GM12873 (cell line): ENCODE measurements around the gene GPS1.

Experiments
- TF ChIP-seq, protein P1 (sequence below): IDR thresholded peaks from 2 replicates; pipeline ENCODE4 v1.5.1; 2012; ENCODE audit warnings: low read depth, mild to moderate bottlenecking, moderate library complexity, low read length, control low read depth; ENCODE audit not compliant: insufficient read depth; ENCODE audit errors: missing control alignments

GPS1 gene

DNA sequence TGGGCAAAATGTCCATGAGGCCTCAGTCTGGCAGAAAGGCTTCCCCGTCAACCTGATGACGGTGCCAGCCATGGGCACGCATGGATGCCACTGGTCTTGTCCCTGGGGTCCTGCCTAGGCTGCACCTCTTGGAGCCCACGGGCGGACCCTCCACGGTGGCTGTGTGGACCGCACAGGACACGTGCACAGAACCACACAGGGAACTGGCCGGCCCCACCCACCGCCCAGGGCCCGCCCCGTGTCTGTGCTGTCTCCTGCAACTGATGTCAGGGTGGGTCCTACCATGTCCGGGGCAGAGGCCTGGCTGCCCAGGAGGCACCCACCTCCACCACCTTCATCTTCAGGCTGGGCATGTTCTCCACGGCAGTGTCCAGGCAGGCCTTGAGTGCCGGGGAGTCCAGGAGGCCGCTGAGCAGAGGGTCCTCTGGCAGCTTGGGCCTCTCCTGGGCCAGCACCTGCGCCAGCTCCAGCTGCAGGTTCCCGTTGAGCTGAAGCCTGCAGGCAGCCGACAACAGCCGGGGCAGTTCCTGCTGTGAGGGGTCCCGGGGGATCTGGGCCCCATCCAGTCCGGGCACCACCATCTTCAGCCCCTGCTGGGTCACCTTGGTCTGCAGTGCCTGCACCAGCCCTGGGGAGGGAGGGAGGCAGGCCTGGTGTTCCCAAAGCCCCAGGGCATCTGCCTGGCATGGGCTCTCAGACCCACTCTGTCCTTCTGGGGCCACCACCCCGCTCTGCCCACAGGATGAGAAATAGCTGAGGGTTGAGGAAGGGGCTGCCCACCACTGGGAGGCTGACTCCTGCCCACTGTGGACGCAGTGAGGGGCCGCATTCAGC, 34.5 kb downstream of the GPS1 start:
- TF ChIP-seq, protein P1, sequence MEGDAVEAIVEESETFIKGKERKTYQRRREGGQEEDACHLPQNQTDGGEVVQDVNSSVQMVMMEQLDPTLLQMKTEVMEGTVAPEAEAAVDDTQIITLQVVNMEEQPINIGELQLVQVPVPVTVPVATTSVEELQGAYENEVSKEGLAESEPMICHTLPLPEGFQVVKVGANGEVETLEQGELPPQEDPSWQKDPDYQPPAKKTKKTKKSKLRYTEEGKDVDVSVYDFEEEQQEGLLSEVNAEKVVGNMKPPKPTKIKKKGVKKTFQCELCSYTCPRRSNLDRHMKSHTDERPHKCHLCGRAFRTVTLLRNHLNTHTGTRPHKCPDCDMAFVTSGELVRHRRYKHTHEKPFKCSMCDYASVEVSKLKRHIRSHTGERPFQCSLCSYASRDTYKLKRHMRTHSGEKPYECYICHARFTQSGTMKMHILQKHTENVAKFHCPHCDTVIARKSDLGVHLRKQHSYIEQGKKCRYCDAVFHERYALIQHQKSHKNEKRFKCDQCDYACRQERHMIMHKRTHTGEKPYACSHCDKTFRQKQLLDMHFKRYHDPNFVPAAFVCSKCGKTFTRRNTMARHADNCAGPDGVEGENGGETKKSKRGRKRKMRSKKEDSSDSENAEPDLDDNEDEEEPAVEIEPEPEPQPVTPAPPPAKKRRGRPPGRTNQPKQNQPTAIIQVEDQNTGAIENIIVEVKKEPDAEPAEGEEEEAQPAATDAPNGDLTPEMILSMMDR = no peak

GRCh38 chr17:82086941-82087906, 35.5 kb downstream of the GPS1 start:
- TF ChIP-seq, protein P1 = no peak

DNA sequence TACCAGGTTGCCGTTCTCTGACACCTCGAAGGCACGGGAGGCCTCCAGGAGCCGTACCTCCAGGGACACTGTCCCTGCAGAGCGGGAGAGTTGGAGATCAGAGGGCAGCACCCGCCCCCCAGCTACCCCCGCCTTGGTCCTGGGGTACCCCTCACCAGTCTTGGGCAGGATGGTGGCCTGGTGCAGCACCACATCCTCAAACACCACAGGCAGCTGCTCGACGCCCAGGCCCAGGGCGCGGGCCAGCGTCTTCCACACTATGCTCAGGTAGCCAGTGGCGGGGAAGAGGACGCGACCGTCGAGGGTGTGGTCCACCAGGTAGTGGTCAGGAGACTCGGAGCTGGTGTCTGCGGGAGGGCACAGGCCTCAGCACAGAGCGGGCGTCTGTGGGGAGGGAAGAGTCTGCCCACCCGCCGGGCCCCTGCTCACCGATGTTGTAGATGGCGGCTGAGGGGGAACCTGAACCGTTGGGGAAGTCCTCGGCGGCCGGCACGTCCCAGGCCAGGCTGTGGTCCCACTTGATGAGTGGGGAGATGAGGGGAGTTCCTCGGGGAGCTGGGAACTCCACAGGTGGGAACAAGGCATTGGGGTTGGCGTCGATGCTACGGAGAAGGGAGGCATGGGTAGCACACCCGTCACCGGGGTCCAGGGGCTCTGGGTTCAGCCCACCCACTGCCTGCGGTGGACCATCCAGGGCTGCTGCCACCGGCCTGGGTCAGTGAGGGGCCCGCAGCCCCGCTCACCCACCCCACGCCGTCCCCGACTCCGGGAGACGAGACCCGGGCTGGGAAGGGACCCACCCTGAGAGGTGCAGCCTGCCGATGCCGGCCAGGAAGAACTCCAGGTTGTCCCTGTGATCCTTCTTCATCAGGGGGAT, 36.5 kb downstream of the GPS1 start:
- TF ChIP-seq, protein P1 = no peak

DNA sequence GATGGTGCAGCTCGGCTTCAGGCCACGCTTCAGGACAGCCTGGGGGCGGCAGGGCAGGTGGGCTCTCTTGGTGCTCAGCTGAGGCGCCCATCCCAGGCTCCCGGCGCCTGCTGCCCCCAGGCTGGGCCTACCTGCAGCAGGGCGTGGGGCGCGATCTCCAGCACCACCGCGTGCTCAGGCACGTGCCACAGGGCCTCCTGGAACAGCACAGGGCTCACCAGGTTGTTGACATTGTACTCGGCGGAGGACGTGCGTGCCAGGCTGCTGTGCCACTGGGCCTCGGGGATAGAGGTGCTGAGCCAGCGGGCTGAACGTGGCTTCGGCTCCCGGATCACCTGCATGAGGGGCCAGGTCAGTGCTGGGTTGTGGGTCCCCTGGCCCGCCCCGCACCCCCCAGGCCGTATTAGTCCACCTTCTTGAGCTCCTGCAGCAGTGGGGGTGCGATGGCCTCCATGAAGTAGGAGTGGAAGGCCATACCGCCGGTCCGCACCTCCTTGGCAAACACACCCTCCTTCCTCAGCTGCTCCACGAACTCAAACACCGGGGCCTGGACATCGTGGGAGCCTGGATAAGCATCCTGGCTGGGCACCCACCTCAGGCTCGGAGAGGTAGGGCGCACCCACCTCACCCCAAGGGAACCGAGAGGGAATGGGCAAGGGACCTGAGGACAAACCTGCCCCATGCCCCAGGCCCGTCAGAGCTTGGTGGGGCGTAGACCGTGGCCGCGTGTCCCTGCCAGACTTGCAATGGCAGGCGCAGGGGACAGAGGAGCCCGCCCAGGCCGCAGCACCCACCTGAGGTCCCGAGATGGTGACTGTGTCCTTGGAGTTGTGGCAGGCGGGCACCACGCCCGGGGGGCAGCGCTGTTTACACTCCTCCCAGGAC, 37.4 kb downstream of the GPS1 start:
- TF ChIP-seq, protein P1 = no peak

DNA sequence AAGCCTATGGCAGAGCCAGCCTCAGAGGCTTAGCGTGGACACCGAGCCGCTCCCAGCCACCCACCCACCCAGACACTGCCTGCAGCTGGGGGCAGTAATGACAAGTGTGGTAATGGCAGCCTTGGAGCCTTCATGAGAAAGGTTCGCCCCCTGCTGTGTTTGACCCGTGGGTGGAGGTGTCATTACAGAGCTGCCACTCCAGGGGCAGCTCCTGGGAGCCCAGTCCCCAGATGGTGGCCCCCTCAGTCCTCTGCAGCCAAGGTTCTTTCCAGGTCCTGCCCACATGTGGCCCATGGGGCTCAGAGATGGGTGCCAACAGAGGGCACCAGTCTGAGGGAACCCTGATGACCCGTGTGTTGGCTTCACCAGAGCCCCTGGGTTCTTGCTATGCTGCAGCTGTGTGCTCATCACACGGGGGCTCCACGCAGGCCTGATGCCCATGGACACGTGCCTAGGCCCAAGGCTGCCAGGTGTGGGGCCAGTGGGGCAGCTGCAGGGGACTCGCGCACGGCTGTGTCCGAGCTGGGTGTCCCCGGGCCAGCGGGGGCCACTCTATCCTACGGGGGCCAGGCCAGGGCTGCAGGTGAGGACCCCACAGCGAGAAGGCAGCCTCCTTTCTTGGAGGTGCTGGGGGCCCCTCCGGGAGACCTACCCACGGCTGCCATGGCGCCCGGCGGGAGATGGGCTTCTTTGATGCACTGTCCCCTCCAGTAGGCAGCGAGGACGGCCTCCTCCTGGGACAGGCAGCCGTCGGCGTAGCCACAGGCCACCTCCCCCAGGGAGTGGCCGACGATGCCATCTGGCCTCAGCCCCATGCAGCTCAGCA, 38.2 kb downstream of the GPS1 start:
- TF ChIP-seq, protein P1 = no peak
